ENCODE results near the gene DAP.

Gene DAP

DNA sequence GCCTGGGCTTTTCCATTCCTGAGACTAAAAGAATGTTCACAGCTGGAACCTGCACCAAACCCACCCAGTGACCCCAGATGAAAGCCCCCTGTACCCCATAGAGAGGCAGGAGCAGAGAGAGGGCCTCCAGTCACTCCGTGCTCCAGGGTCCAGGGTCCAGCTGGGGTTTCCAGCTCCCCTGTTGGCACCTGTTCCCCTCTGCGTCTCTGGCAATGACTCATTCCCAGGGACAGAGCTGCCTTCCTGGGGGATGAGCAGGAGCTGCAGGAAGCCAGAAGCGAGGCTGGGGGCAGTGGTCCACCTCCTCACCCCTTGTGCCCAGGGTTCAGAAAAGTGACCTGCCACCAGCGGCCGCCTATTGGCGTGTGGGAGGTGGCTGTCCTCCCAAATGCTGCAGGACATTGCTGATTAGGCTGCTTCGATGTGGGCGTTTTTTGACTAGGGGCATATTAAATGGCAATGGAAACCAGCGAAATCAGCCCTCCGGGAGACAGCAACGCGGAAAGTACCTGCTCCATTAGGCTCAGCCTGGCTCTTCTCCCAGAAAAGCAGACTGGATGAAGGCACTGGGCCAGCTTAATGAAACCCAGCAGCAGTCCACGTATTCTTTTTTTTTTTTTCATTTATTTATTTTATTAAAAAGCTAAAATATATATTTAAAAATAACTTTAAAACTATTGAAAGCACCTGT, 97.4 kb downstream of the DAP start:
- no peaks in the 10 kb centered on the region for H3K36me3 ChIP-seq (ENCODE audit: insufficient read depth, low read length)
- no peak overlapping the region for H3K4me3 ChIP-seq (ENCODE audit: low read depth in 1 of 2, low read length in 2 of 2)
- no peaks in the 10 kb centered on the region for H3K9me3 ChIP-seq (ENCODE audit: low read length)
- H3K4me1 ChIP-seq (ENCODE audit: insufficient read depth, low read length), result no peaks in the 10 kb centered on the region
- H3K27ac ChIP-seq (ENCODE audit: low read depth, low read length), result no peak overlapping the region
- H3K9ac ChIP-seq (ENCODE audit: low read length), result no peak overlapping the region
- no peaks in the 10 kb centered on the region for H3K27me3 ChIP-seq (ENCODE audit: control insufficient read depth in 1 of 2, insufficient read depth in 2 of 2, low read length in 2 of 2)

DNA sequence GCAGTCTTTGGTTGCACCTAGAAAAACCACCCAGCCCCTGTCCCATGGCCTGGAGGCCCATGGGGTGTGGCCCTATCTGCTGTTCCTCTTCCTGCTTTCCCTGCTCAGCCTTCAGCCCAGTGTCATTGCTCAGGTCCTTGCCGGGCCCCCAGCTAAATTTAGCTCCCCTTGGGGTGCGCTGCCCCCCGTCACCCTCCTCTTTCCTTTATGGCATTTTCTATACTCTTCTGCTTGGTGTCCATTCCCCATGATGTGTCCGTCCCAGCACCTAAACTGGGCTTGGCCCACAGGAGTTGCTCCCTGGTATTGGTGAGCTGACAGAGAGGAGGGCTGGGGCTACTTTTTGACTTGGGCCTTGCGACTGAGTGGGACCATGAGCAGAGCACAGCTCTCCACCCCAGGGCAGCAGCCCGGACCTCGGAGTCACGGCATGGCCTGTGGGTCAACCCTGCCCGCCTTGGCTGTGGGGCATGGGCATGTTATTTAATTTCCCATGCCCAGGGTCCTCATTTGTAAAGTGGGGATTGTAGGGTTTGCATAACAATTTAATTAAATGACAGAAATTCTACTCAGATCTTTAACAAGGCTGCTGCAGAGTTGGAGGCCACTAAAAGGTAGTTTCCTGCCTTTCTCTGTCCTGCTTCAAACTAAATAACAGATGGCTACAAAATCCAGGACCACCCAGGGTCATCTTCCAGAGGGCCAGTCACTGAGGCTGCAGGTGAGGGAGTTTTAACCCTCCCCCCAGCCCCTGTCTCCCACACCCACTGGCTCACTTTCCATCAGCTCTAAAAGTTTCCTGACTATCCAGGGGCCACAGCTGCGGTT, 98.2 kb downstream of the DAP start:
- Histone ChIP-seq H3K9me3 (ENCODE audit: low read length) (no peaks in the 10 kb centered on the region), H3K9ac (ENCODE audit: low read length) (no peak overlapping the region), H3K4me1 (ENCODE audit: insufficient read depth, low read length) (no peaks in the 10 kb centered on the region), H3K27me3 (ENCODE audit: control insufficient read depth in 1 of 2, insufficient read depth in 2 of 2, low read length in 2 of 2) (no peaks in the 10 kb centered on the region), H3K36me3 (ENCODE audit: insufficient read depth, low read length) (no peaks in the 10 kb centered on the region), H3K4me3 (ENCODE audit: low read depth in 1 of 2, low read length in 2 of 2) (no peak overlapping the region), H3K27ac (ENCODE audit: low read depth, low read length) (no peak overlapping the region)

GRCh38 chr5:10662083-10662482, 99.0 kb downstream of the DAP start:
- no peaks in the 10 kb centered on the region for H3K27me3 ChIP-seq (ENCODE audit: control insufficient read depth in 1 of 2, insufficient read depth in 2 of 2, low read length in 2 of 2)
- no peak overlapping the region for H3K9ac ChIP-seq (ENCODE audit: low read length)
- no peaks in the 10 kb centered on the region for H3K4me1 ChIP-seq (ENCODE audit: insufficient read depth, low read length)
- H3K4me3 ChIP-seq (ENCODE audit: low read depth in 1 of 2, low read length in 2 of 2), result no peak overlapping the region
- no peak overlapping the region for H3K27ac ChIP-seq (ENCODE audit: low read depth, low read length)
- no peaks in the 10 kb centered on the region for H3K36me3 ChIP-seq (ENCODE audit: insufficient read depth, low read length)
- no peaks in the 10 kb centered on the region for H3K9me3 ChIP-seq (ENCODE audit: low read length)

DNA sequence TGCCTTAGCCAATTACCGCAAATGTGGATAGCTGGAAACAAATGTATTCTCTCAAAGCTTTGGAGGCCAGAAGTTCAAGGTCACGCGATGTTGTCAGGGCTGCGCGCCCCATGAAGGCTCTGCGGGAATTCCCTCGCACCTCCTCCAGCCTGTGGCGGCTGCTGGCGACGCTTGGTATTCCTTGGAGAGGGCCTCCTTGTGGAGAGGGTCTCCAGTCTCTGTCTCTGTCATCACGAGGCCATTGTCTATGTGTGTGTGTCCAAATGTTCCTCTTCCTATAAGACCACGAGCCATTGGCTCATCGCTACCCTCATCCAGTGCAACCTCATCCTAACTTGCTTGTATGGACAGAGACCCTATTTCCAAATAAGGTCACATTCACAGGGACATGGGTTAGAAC, 99.6 kb downstream of the DAP start:
- no peak overlapping the region for H3K4me3 ChIP-seq (ENCODE audit: low read depth in 1 of 2, low read length in 2 of 2)

GRCh38 chr5:10660720-10661387, 100.2 kb downstream of the DAP start:
- no peak overlapping the region for H3K9ac ChIP-seq (ENCODE audit: low read length)
- no peaks in the 10 kb centered on the region for H3K27me3 ChIP-seq (ENCODE audit: control insufficient read depth in 1 of 2, insufficient read depth in 2 of 2, low read length in 2 of 2)
- H3K4me3 ChIP-seq (ENCODE audit: low read depth in 1 of 2, low read length in 2 of 2), result no peak overlapping the region
- no peak overlapping the region for H3K27ac ChIP-seq (ENCODE audit: low read depth, low read length)
- no peaks in the 10 kb centered on the region for H3K4me1 ChIP-seq (ENCODE audit: insufficient read depth, low read length)
- H3K9me3 ChIP-seq (ENCODE audit: low read length), result no peaks in the 10 kb centered on the region
- no peaks in the 10 kb centered on the region for H3K36me3 ChIP-seq (ENCODE audit: insufficient read depth, low read length)

More for the DNA sequence above, 99.6 kb downstream of the DAP start:
- Histone ChIP-seq H3K27ac (ENCODE audit: low read depth, low read length) (no peak overlapping the region), H3K9ac (ENCODE audit: low read length) (no peak overlapping the region), H3K27me3 (ENCODE audit: control insufficient read depth in 1 of 2, insufficient read depth in 2 of 2, low read length in 2 of 2) (no peaks in the 10 kb centered on the region), H3K9me3 (ENCODE audit: low read length) (no peaks in the 10 kb centered on the region), H3K4me1 (ENCODE audit: insufficient read depth, low read length) (no peaks in the 10 kb centered on the region), H3K36me3 (ENCODE audit: insufficient read depth, low read length) (no peaks in the 10 kb centered on the region)

- H3K9ac ChIP-seq (ENCODE audit: low read length), result no peak overlapping the region
- no peaks in the 10 kb centered on the region for H3K4me1 ChIP-seq (ENCODE audit: insufficient read depth, low read length)
- H3K36me3 ChIP-seq (ENCODE audit: insufficient read depth, low read length), result no peaks in the 10 kb centered on the region
- H3K4me3 ChIP-seq (ENCODE audit: low read depth in 1 of 2, low read length in 2 of 2), result no peak overlapping the region
- H3K27ac ChIP-seq (ENCODE audit: low read depth, low read length), result no peak overlapping the region
- H3K9me3 ChIP-seq (ENCODE audit: low read length), result no peaks in the 10 kb centered on the region
- H3K27me3 ChIP-seq (ENCODE audit: control insufficient read depth in 1 of 2, insufficient read depth in 2 of 2, low read length in 2 of 2), result no peaks in the 10 kb centered on the region
Measured at GRCh38 chr5:10660135-10660534, 100.9 kb downstream of the DAP start.

DNA sequence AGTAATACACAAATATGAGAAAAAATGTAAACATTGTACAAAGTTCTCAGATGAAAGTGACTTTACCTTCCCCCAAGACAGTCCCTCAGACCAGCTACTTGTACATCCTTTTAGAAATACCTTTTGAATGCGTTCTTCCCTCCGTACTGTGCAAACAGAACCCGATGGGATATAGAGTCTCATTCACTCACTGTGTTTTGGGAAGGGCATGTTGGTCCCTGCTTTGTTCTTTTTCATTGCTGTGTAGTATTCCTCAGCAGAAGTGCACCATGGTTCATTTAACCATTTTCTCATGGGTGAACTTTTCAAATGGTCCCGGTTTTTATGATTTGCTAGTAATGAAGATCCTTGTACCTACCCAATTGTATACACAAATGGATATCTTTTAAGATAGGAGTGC, 102.8 kb downstream of the DAP start:
- Histone ChIP-seq H3K4me3 (ENCODE audit: low read depth in 1 of 2, low read length in 2 of 2) (no peak overlapping the region), H3K9ac (ENCODE audit: low read length) (no peak overlapping the region), H3K27ac (ENCODE audit: low read depth, low read length) (no peak overlapping the region), H3K36me3 (ENCODE audit: insufficient read depth, low read length) (no peaks in the 10 kb centered on the region), H3K27me3 (ENCODE audit: control insufficient read depth in 1 of 2, insufficient read depth in 2 of 2, low read length in 2 of 2) (no peaks in the 10 kb centered on the region), H3K9me3 (ENCODE audit: low read length) (no peaks in the 10 kb centered on the region), H3K4me1 (ENCODE audit: insufficient read depth, low read length) (no peaks in the 10 kb centered on the region)

DNA sequence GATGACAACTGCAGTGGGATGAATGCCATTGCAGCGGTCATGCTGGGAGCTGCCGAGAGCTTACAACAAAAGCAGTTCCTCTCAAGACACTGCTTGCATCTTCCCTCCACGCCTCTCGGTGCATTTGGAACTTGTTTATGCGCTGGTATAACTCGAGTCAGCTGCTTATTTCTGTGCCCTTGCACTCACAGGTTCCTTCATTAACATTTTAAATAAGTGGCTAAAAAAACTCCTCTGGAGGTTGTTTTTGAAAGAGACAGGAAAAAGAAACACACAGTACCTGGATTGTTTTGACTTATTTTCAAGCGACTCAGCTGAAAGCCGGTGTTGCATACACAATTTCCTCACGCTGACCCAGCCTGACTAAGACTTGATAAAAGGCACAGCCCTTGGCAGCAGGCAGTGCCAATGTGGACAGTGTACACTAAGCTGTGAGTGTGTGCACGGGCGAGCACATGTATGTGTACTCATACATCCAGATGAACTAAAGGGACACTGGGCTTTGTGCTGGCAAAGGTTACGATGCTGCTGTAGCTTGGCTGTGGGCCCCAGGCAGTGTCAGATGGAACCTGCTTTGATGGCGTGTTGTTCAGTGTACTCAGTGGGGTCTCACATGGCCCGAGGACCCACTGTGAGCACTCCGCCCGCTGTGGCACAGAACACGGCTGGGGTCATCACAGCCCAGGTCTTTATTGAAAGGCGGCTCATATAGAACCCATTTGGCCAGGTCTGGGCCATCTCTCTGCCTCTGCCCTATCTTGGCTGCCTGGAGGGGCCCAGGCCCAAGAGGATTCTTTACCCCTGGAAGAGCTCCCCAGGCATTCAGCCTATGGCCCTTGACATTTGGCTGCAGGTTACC, 104.8 kb downstream of the DAP start:
- no peaks in the 10 kb centered on the region for H3K9me3 ChIP-seq (ENCODE audit: low read length)
- H3K27ac ChIP-seq (ENCODE audit: low read depth, low read length), result no peak overlapping the region
- H3K4me3 ChIP-seq (ENCODE audit: low read depth in 1 of 2, low read length in 2 of 2), result no peak overlapping the region
- no peaks in the 10 kb centered on the region for H3K36me3 ChIP-seq (ENCODE audit: insufficient read depth, low read length)
- H3K4me1 ChIP-seq (ENCODE audit: insufficient read depth, low read length), result no peaks in the 10 kb centered on the region
- H3K27me3 ChIP-seq (ENCODE audit: control insufficient read depth in 1 of 2, insufficient read depth in 2 of 2, low read length in 2 of 2), result no peaks in the 10 kb centered on the region
- no peak overlapping the region for H3K9ac ChIP-seq (ENCODE audit: low read length)

DNA sequence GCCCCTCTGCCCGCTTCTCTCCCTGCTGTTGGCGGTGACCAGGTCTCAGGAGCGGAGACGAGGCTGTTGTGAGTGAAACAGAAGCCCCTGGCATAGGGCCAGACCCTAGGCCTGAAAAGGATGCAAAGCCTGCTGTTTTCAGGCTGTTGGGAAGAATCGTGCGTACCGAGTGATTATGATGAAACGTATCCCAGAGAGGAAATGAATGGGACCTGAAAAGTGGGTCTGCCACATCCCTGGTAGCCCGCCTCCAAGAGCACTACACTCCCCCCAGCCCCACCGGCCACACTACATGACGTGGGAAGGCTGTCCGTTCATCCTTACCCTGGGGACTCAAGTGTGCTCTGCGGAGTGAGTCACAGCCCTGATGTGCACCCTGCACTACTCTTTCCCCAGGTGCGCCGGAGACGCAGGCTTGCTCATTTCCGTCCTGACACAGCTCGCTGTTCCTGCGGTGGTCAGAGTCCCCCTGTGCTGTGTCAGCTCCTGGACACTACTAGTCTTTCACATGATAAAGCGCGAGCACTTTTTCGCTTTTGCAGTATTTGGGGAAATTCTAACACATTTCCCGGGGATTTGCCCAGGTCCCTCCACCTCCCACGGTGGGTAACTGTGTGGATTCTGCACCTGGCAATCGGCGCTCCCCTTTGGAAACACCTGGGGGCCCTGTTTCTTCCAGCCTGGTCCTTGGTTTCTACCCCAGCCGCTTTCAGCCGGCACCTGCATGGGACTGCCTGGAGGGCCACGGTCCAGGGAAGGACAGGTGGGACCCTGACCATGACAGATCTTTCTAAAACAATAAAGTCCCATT, 105.7 kb downstream of the DAP start:
- Histone ChIP-seq H3K27me3 (ENCODE audit: control insufficient read depth in 1 of 2, insufficient read depth in 2 of 2, low read length in 2 of 2) (no peaks in the 10 kb centered on the region), H3K4me3 (ENCODE audit: low read depth in 1 of 2, low read length in 2 of 2) (no peak overlapping the region), H3K4me1 (ENCODE audit: insufficient read depth, low read length) (no peaks in the 10 kb centered on the region), H3K27ac (ENCODE audit: low read depth, low read length) (no peak overlapping the region), H3K9ac (ENCODE audit: low read length) (no peak overlapping the region), H3K36me3 (ENCODE audit: insufficient read depth, low read length) (no peaks in the 10 kb centered on the region), H3K9me3 (ENCODE audit: low read length) (no peaks in the 10 kb centered on the region)

DNA sequence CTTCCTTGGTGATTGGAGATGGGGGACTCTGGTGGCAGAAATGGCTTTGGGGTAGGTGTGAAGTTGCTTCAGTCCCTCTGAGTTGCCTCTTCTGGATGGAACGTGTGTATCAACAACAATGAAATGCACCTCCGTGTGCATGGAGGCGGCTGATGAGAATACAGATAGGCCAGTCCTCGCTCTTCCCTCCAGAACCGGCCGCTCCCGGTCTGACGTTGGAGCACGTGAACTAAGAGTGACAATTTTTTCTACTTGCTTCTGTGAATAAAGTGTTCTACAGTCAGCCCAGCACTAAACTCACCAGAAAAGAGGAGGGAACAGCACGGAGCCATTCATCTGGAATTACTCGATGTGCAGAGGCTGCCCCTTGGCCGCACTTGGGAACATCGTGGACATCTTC, 106.5 kb downstream of the DAP start:
- Histone ChIP-seq H3K27ac (ENCODE audit: low read depth, low read length) (no peak overlapping the region), H3K9me3 (ENCODE audit: low read length) (no peaks in the 10 kb centered on the region), H3K4me3 (ENCODE audit: low read depth in 1 of 2, low read length in 2 of 2) (no peak overlapping the region), H3K9ac (ENCODE audit: low read length) (no peak overlapping the region), H3K27me3 (ENCODE audit: control insufficient read depth in 1 of 2, insufficient read depth in 2 of 2, low read length in 2 of 2) (peaks cover 0 to 5% of the 10 kb centered on the region in 2 donors), H3K36me3 (ENCODE audit: insufficient read depth, low read length) (no peaks in the 10 kb centered on the region), H3K4me1 (ENCODE audit: insufficient read depth, low read length) (no peaks in the 10 kb centered on the region)
